Calu3 (cell line): ENCODE data around the gene GOSR2. TPM values are rescaled to one million over a fixed set of nuclear protein-coding genes. Genes with fewer than 3 reads are reported as not detected.
"Not testable (repeated sequence)": the region's sequence is repeated elsewhere in the genome, so short reads cannot be mapped to it uniquely, and the experiment has no call there.

Experiments
- BruUV-seq: library from RNA; stranded (reverse); fragments of 400-500 nt; replicated peaks from 2 replicates; lab custom pipeline; 2021; lab: Mats Ljungman, UMichigan
- CTCF ChIA-PET: fragments of 300-600 bp; sonication (Branson Sonifier 250); formaldehyde crosslinking; loops from one replicate; lab custom pipeline; 2022; ENCODE audit warnings: antibody characterized with exemption; lab: Charles Lee
- DNase-seq: peaks from one replicate; pipeline ENCODE4 v3.0.0; 2022
- H3K27ac Mint-ChIP-seq: one replicate; pipeline ENCODE4 v1.8.0; 2022; ENCODE audit warnings: mixed read lengths; ENCODE audit not compliant: unreplicated experiment
- H3K27me3 Mint-ChIP-seq: one replicate; pipeline ENCODE4 v1.8.0; 2022; ENCODE audit warnings: mixed read lengths; ENCODE audit not compliant: unreplicated experiment
- H3K36me3 Mint-ChIP-seq: one replicate; pipeline ENCODE4 v1.8.0; 2022; ENCODE audit warnings: mild to moderate bottlenecking, moderate library complexity, mixed read lengths; ENCODE audit not compliant: insufficient read depth, unreplicated experiment
- H3K4me1 Mint-ChIP-seq: one replicate; pipeline ENCODE4 v1.8.0; 2022; ENCODE audit warnings: mild to moderate bottlenecking, low read depth, mixed read lengths; ENCODE audit not compliant: unreplicated experiment
- H3K4me3 Mint-ChIP-seq: one replicate; pipeline ENCODE4 v1.8.0; 2022; ENCODE audit warnings: mild to moderate bottlenecking, low read depth, moderate library complexity, mixed read lengths; ENCODE audit not compliant: unreplicated experiment
- H3K9me3 Mint-ChIP-seq: one replicate; pipeline ENCODE4 v1.8.0; 2022; ENCODE audit warnings: low read depth, mixed read lengths; ENCODE audit not compliant: unreplicated experiment
- CTCF ChIP-seq: fragments of 200-600 bp; IDR thresholded peaks from one replicate; pipeline ENCODE4 v1.8.0; 2022; ENCODE audit warnings: antibody characterized with exemption; ENCODE audit not compliant: unreplicated experiment
- intact Hi-C: fragments of 100-400 bp; cut with micrococcal nuclease; formaldehyde crosslinking; loops from one replicate; pipeline ENCODE4 v1.10.0; 2022; ENCODE audit not compliant: unreplicated experiment
- total RNA-seq: library from RNA; stranded (reverse); gene quantifications from 2 replicates; pipeline ENCODE4 v1.2.3, GENCODE V29; 2022

GOSR2 gene
- total RNA-seq, 1 experiment from 2014 or later: 91.2 TPM

GRCh38 chr17:46950342-46950996, 27.5 kb downstream of the GOSR2 start:
- DNase-seq: no peak
- no peaks in the 10 kb centered on the region for H3K27me3 Mint-ChIP-seq
- peaks cover 2% of the 10 kb centered on the region for H3K4me1 Mint-ChIP-seq
- TF ChIP-seq CTCF: no peak
- no peak overlapping the region for H3K4me3 Mint-ChIP-seq
- peaks cover 5% of the 10 kb centered on the region for H3K36me3 Mint-ChIP-seq
- no TSS peak for BruUV-seq
- intact Hi-C loops: no loop called here
- CTCF ChIA-PET: no interaction called here
- no peaks in the 10 kb centered on the region for H3K9me3 Mint-ChIP-seq
- H3K27ac Mint-ChIP-seq: no peak overlapping the region

- no peak for DNase-seq
- Mint-ChIP-seq H3K36me3 (no peaks in the 10 kb centered on the region), H3K9me3 (no peaks in the 10 kb centered on the region), H3K27ac (no peak overlapping the region), H3K4me1 (no peaks in the 10 kb centered on the region), H3K27me3 (no peaks in the 10 kb centered on the region), H3K4me3 (no peak overlapping the region)
- BruUV-seq: no TSS peak
- TF ChIP-seq CTCF: no peak
- CTCF ChIA-PET: no interaction called here
- intact Hi-C loops: no loop called here
Measured at GRCh38 chr17:46950997-46951621, 28.1 kb downstream of the GOSR2 start.

- no peak overlapping the region for H3K27ac Mint-ChIP-seq
- no peaks in the 10 kb centered on the region for H3K27me3 Mint-ChIP-seq
- no peak for TF ChIP-seq CTCF
- H3K36me3 Mint-ChIP-seq: no peaks in the 10 kb centered on the region
- DNase-seq: no peak
- intact Hi-C loops: no loop called here
- no peaks in the 10 kb centered on the region for H3K9me3 Mint-ChIP-seq
- CTCF ChIA-PET: no interaction called here
- no TSS peak for BruUV-seq
- H3K4me1 Mint-ChIP-seq: no peaks in the 10 kb centered on the region
- H3K4me3 Mint-ChIP-seq: no peak overlapping the region
Measured at GRCh38 chr17:46951706-46952105, 28.7 kb downstream of the GOSR2 start.

DNA sequence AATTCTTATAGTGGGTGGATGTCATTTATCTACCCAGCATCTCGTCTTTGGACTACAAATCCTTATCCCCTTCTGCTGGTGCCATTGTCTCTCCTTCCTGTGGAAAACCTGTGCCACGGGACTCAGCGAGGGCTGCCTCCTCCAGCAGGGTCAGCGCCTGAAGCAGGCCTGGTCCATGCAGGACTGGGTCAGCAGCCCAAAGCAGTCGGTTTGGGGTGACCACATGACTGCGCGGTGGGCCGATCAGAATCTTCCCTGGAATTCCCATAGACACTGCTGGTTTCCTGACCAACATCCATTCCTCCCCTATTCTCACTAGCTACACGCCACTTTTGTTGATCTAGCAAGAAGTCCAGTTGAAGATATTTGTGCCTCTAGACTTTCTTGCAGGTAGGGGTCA, 29.2 kb downstream of the GOSR2 start:
- intact Hi-C loops: no loop called here
- H3K27ac Mint-ChIP-seq: no peak overlapping the region
- H3K36me3 Mint-ChIP-seq: no peaks in the 10 kb centered on the region
- no TSS peak for BruUV-seq
- CTCF ChIA-PET: no interaction called here
- H3K27me3 Mint-ChIP-seq: peaks cover 3% of the 10 kb centered on the region
- no peak overlapping the region for H3K4me3 Mint-ChIP-seq
- no peaks in the 10 kb centered on the region for H3K9me3 Mint-ChIP-seq
- H3K4me1 Mint-ChIP-seq: no peaks in the 10 kb centered on the region
- no peak for DNase-seq
- no peak for TF ChIP-seq CTCF

DNA sequence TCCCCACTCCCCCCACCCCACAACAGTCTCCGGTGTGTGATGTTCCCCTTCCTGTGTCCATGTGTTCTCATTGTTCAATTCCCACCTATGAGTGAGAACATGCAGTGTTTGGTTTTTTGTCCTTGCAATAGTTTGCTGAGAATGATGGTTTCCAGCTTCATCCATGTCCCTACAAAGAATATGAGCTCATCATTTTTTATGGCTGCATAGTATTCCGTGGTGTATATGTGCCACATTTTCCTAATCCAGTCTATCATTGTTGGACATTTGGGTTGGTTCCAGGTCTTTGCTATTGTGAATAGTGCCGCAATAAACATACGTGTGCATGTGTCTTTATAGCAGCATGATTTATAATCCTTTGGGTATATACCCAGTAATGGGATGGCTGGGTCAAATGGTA, 30.2 kb downstream of the GOSR2 start:
- H3K36me3 Mint-ChIP-seq, H3K4me3 Mint-ChIP-seq, H3K4me1 Mint-ChIP-seq, DNase-seq, H3K27ac Mint-ChIP-seq, CTCF ChIA-PET, H3K9me3 Mint-ChIP-seq, intact Hi-C loops, H3K27me3 Mint-ChIP-seq, BruUV-seq: not testable (repeated sequence)
